Osteocyte (in vitro differentiated cells): ENCODE results near the gene LGR6. TPM values are rescaled to one million over a fixed set of nuclear protein-coding genes. Genes with fewer than 3 reads are reported as not detected.
A peak's percentile ranks its signal among the peaks of the same experiment; 100 is the strongest.

Source experiments
- DNase-seq: peaks from one replicate; pipeline ENCODE4 v3.0.0; 2021; ENCODE audit warnings: mixed read lengths; ENCODE audit not compliant: unreplicated experiment; ENCODE audit errors: extremely low spot score
- H3K27ac Mint-ChIP-seq: one replicate; pipeline ENCODE4 v1.8.0; 2021; ENCODE audit warnings: mild to moderate bottlenecking, mixed read lengths; ENCODE audit not compliant: unreplicated experiment
- H3K27me3 Mint-ChIP-seq: one replicate; pipeline ENCODE4 v1.8.0; 2021; ENCODE audit warnings: mixed read lengths; ENCODE audit not compliant: unreplicated experiment
- H3K36me3 Mint-ChIP-seq: one replicate; pipeline ENCODE4 v1.8.0; 2021; ENCODE audit warnings: mixed read lengths; ENCODE audit not compliant: unreplicated experiment
- H3K4me1 Mint-ChIP-seq: one replicate; pipeline ENCODE4 v1.8.0; 2021; ENCODE audit warnings: mixed read lengths; ENCODE audit not compliant: unreplicated experiment
- H3K4me3 Mint-ChIP-seq: one replicate; pipeline ENCODE4 v1.8.0; 2021; ENCODE audit warnings: mild to moderate bottlenecking, moderate library complexity, mixed read lengths; ENCODE audit not compliant: unreplicated experiment
- H3K9me3 Mint-ChIP-seq: one replicate; pipeline ENCODE4 v1.8.0; 2021; ENCODE audit warnings: mixed read lengths; ENCODE audit not compliant: unreplicated experiment
- CTCF ChIP-seq: fragments of 200-600 bp; sonication (generic); IDR thresholded peaks from 2 replicates; pipeline ENCODE4 v1.5.0; 2021; ENCODE audit warnings: antibody characterized with exemption, mild to moderate bottlenecking, moderate library complexity
- total RNA-seq: library from RNA; stranded (reverse); gene quantifications from 2 replicates; pipeline ENCODE4 v1.2.1, GENCODE V29; 2021

Gene LGR6
- total RNA-seq, 1 donor from 2014 or later: 9.9 TPM

GRCh38 chr1:202264726-202265125 is 71.1 kb downstream of the LGR6 start:
- Mint-ChIP-seq H3K27ac (no peak overlapping the region), H3K36me3 (peaks cover 13% of the 10 kb centered on the region), H3K4me1 (peaks cover 2% of the 10 kb centered on the region), H3K27me3 (peaks cover 37% of the 10 kb centered on the region), H3K4me3 (no peak overlapping the region), H3K9me3 (peaks cover 4% of the 10 kb centered on the region)
- DNase-seq: no peak
- TF ChIP-seq CTCF: no peak

- TF ChIP-seq CTCF: no peak
- peaks cover 30% of the 10 kb centered on the region for H3K27me3 Mint-ChIP-seq
- H3K27ac Mint-ChIP-seq: no peak overlapping the region
Measured at GRCh38 chr1:202266061-202266765, 72.6 kb downstream of the LGR6 start.

GRCh38 chr1:202268032-202268431 is 74.4 kb downstream of the LGR6 start:
- no peak overlapping the region for H3K4me3 Mint-ChIP-seq
- H3K9me3 Mint-ChIP-seq: no peaks in the 10 kb centered on the region
- no peak for TF ChIP-seq CTCF
- peaks cover 8% of the 10 kb centered on the region for H3K36me3 Mint-ChIP-seq
- peaks cover 2% of the 10 kb centered on the region for H3K4me1 Mint-ChIP-seq
- DNase-seq: no peak
- H3K27ac Mint-ChIP-seq: no peak overlapping the region
- peaks cover 27% of the 10 kb centered on the region for H3K27me3 Mint-ChIP-seq

More at GRCh38 chr1:202266061-202266765, 72.6 kb downstream of the LGR6 start:
- peaks cover 2% of the 10 kb centered on the region for H3K4me1 Mint-ChIP-seq
- H3K9me3 Mint-ChIP-seq: peaks cover 4% of the 10 kb centered on the region
- H3K4me3 Mint-ChIP-seq: no peak overlapping the region
- DNase-seq: no peak
- peaks cover 12% of the 10 kb centered on the region for H3K36me3 Mint-ChIP-seq

- DNase-seq: no peak
- peaks cover 8% of the 10 kb centered on the region for H3K36me3 Mint-ChIP-seq
- no peak overlapping the region for H3K27ac Mint-ChIP-seq
- no peak for TF ChIP-seq CTCF
- H3K27me3 Mint-ChIP-seq: peaks cover 21% of the 10 kb centered on the region
- no peak overlapping the region for H3K4me3 Mint-ChIP-seq
- H3K4me1 Mint-ChIP-seq: peaks cover 2% of the 10 kb centered on the region
- H3K9me3 Mint-ChIP-seq: no peaks in the 10 kb centered on the region
Measured at GRCh38 chr1:202268817-202269216, 75.2 kb downstream of the LGR6 start.

- Mint-ChIP-seq H3K27ac (no peak overlapping the region), H3K9me3 (no peaks in the 10 kb centered on the region), H3K4me3 (no peak overlapping the region), H3K4me1 (peaks cover 2% of the 10 kb centered on the region), H3K36me3 (peaks cover 6% of the 10 kb centered on the region), H3K27me3 (peaks cover 10% of the 10 kb centered on the region)
- no peak for TF ChIP-seq CTCF
- DNase-seq: peak; percentile 75
Measured at GRCh38 chr1:202270871-202271326, 77.3 kb downstream of the LGR6 start.
